H9 (cell line): ENCODE results near the gene POMT2. TPM values are rescaled to one million over a fixed set of nuclear protein-coding genes. Genes with fewer than 3 reads are reported as not detected.

Source experiments
- DNase-seq: peaks from one replicate; pipeline ENCODE4 v3.0.0-alpha.2; 2017
- H2AFZ ChIP-seq: one replicate; pipeline ENCODE4 v1.6.1; 2013; ENCODE audit warnings: mild to moderate bottlenecking, low read length, control low read depth, moderate library complexity
- H2AK5ac ChIP-seq: 2 replicates; pipeline ENCODE4 v1.6.1; 2013; ENCODE audit warnings: low read length, control low read depth, mixed read lengths; ENCODE audit not compliant: insufficient read length
- H2BK120ac ChIP-seq: one replicate; pipeline ENCODE4 v1.6.1; 2013; ENCODE audit warnings: low read depth, mild to moderate bottlenecking, low read length, control low read depth, inconsistent platforms; ENCODE audit not compliant: poor library complexity, severe bottlenecking
- H2BK12ac ChIP-seq: 2 replicates; pipeline ENCODE4 v1.6.1; 2013; ENCODE audit warnings: low read length, control low read depth, mixed read lengths, low read depth; ENCODE audit not compliant: insufficient read length
- H2BK15ac ChIP-seq: 2 replicates; pipeline ENCODE4 v1.6.1; 2013; ENCODE audit warnings: low read depth, low read length, control low read depth
- H2BK20ac ChIP-seq: one replicate; pipeline ENCODE4 v1.6.1; 2013; ENCODE audit warnings: low read depth, mild to moderate bottlenecking, low read length, control low read depth, inconsistent platforms; ENCODE audit not compliant: poor library complexity, severe bottlenecking
- H2BK5ac ChIP-seq: 2 replicates; pipeline ENCODE4 v1.6.1; 2013; ENCODE audit warnings: low read length, control low read depth, mixed read lengths; ENCODE audit not compliant: insufficient read length
- H3K14ac ChIP-seq: 2 replicates; pipeline ENCODE4 v1.6.1; 2013; ENCODE audit warnings: low read length, control low read depth; ENCODE audit not compliant: insufficient read depth
- H3K18ac ChIP-seq: 2 replicates; pipeline ENCODE4 v1.6.1; 2013; ENCODE audit warnings: low read depth, mild to moderate bottlenecking, mixed read lengths, low read length, control low read depth; ENCODE audit not compliant: insufficient read length
- H3K23ac ChIP-seq: 2 replicates; pipeline ENCODE4 v1.6.1; 2013; ENCODE audit warnings: low read length, control low read depth, mixed read lengths, low read depth; ENCODE audit not compliant: insufficient read length
- H3K23me2 ChIP-seq: 2 replicates; pipeline ENCODE4 v1.6.1; 2013; ENCODE audit warnings: low read depth, mild to moderate bottlenecking, mixed read lengths, low read length, control low read depth; ENCODE audit not compliant: insufficient read length, poor library complexity, severe bottlenecking
- H3K27ac ChIP-seq: 2 replicates; pipeline ENCODE4 v1.5.1; 2013; ENCODE audit warnings: low read length, control low read depth, mixed read lengths, low read depth; ENCODE audit not compliant: insufficient read length
- H3K27me3 ChIP-seq: 2 replicates; pipeline ENCODE4 v1.6.1; 2013; ENCODE audit warnings: low read length, control low read depth, inconsistent platforms; ENCODE audit not compliant: insufficient read depth
- H3K4ac ChIP-seq: 2 replicates; pipeline ENCODE4 v1.6.1; 2013; ENCODE audit warnings: low read depth, mild to moderate bottlenecking, control low read depth, inconsistent platforms, low read length, moderate library complexity
- H3K4me1 ChIP-seq: 2 replicates; pipeline ENCODE4 v1.6.1; 2013; ENCODE audit warnings: low read length, control low read depth, inconsistent platforms; ENCODE audit not compliant: insufficient read depth
- H3K4me2 ChIP-seq: 2 replicates; pipeline ENCODE4 v1.6.1; 2013; ENCODE audit warnings: low read length, control low read depth, mixed read lengths; ENCODE audit not compliant: insufficient read length, insufficient read depth
- H3K56ac ChIP-seq: 2 replicates; pipeline ENCODE4 v1.6.1; 2013; ENCODE audit warnings: low read depth, mild to moderate bottlenecking, mixed read lengths, low read length, control low read depth; ENCODE audit not compliant: insufficient read length
- H3K79me1 ChIP-seq: 2 replicates; pipeline ENCODE4 v1.6.1; 2013; ENCODE audit warnings: low read depth, mild to moderate bottlenecking, moderate library complexity, low read length, control low read depth, inconsistent platforms; ENCODE audit not compliant: insufficient read depth, poor library complexity, severe bottlenecking
- H3K79me2 ChIP-seq: 2 replicates; pipeline ENCODE4 v1.6.1; 2013; ENCODE audit warnings: low read length, control low read depth, inconsistent platforms; ENCODE audit not compliant: insufficient read depth
- H3K9ac ChIP-seq: 2 replicates; pipeline ENCODE4 v1.6.1; 2013; ENCODE audit warnings: low read length, control low read depth, mixed read lengths; ENCODE audit not compliant: insufficient read length; ENCODE audit errors: extremely low read depth
- H3K9me3 ChIP-seq: one replicate; pipeline ENCODE4 v1.6.1; 2013; ENCODE audit warnings: low read depth, low read length, inconsistent platforms; ENCODE audit not compliant: control insufficient read depth
- H3T11ph ChIP-seq: one replicate; pipeline ENCODE4 v1.6.1; 2013; ENCODE audit warnings: mild to moderate bottlenecking, low read length, control low read depth, inconsistent platforms
- H4K20me1 ChIP-seq: one replicate; pipeline ENCODE4 v1.6.1; 2013; ENCODE audit not compliant: control insufficient read depth, insufficient read length, insufficient read depth
- H4K5ac ChIP-seq: 2 replicates; pipeline ENCODE4 v1.6.1; 2013; ENCODE audit warnings: low read depth, mild to moderate bottlenecking, mixed read lengths, low read length, control low read depth; ENCODE audit not compliant: insufficient read length
- H4K8ac ChIP-seq: replicated peaks from 2 replicates; pipeline ENCODE4 v1.6.1; 2013; ENCODE audit warnings: low read length, control low read depth, mixed read lengths, low read depth; ENCODE audit not compliant: insufficient read length
- H4K91ac ChIP-seq: 2 replicates; pipeline ENCODE4 v1.6.1; 2013; ENCODE audit warnings: low read depth, mild to moderate bottlenecking, moderate library complexity, mixed read lengths, low read length, control low read depth; ENCODE audit not compliant: insufficient read length
- H3K27ac Mint-ChIP-seq, 3 experiments: 2 replicates in 2 of 3; 3 replicates in 1 of 3; pipeline ENCODE4 v1.8.0; 2020 to 2021; ENCODE audit warnings: mixed read lengths in 3 of 3, mild to moderate bottlenecking in 1 of 3, moderate library complexity in 1 of 3
- H3K27me3 Mint-ChIP-seq: 2 replicates; pipeline ENCODE4 v1.8.0; 2021; ENCODE audit warnings: low read depth, mild to moderate bottlenecking, moderate library complexity, mixed read lengths
- H3K36me3 Mint-ChIP-seq, 3 experiments: 2 replicates in 2 of 3; 3 replicates in 1 of 3; pipeline ENCODE4 v1.8.0; 2020 to 2021; ENCODE audit warnings: low read depth in 3 of 3, mixed read lengths in 3 of 3; ENCODE audit not compliant: insufficient read depth in 1 of 3
- H3K4me1 Mint-ChIP-seq, 2 experiments: 2 replicates each; pipeline ENCODE4 v1.8.0; 2020; ENCODE audit warnings: mixed read lengths in 2 of 2
- H3K4me3 Mint-ChIP-seq, 2 experiments: 2 replicates in 1 of 2; 3 replicates in 1 of 2; pipeline ENCODE4 v1.8.0; 2020 to 2021; ENCODE audit warnings: mild to moderate bottlenecking in 2 of 2, mixed read lengths in 2 of 2, moderate library complexity in 1 of 2
- H3K9me3 Mint-ChIP-seq, 2 experiments: 2 replicates in 1 of 2; 3 replicates in 1 of 2; pipeline ENCODE4 v1.8.0; 2020; ENCODE audit warnings: mild to moderate bottlenecking in 2 of 2, mixed read lengths in 2 of 2, moderate library complexity in 1 of 2
- CTCF ChIP-seq: fragments of 200-600 bp; sonication (generic); conservative IDR thresholded peaks from 3 replicates; pipeline ENCODE4 v1.8.0; 2021; ENCODE audit warnings: antibody characterized with exemption, mild to moderate bottlenecking
- WGBS: extraction: QIAGEN DNeasy Blood & Tissue Kit; methylation state at CpG from one replicate; pipeline ENCODE4 v1.1.7; 2013; ENCODE audit warnings: missing lambda C conversion rate, low lambda C conversion rate, mixed read lengths; ENCODE audit not compliant: insufficient read length; ENCODE audit errors: extremely low coverage; 5-methylcytosine and 5-hydroxymethylcytosine counted together
- total RNA-seq: library from RNA; stranded (reverse); gene quantifications from 2 replicates; pipeline ENCODE4 v1.2.1, GENCODE V29; 2021

The POMT2 gene
- total RNA-seq, 1 experiment from 2014 or later, result 25.2 TPM

DNA sequence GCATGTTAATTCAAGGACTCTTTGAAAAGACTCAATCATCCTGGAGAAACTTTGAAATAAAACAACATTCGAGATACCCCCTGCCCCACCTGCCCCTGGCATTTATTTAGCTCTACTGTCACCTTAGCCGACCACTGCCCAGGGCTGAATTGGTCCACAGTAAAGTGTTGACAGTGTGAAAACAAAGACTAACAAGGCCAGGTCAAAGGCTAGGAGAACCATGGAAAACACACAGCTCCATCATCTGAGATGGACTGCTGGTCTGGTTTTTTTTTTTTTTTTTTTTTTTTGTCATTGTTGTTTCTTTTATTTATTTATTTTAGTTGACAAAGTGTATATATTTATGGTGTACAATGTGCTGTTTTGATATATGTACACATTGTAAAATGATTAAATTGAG is 25.8 kb upstream of the POMT2 start:
- H3K14ac ChIP-seq, result no peak overlapping the region
- no peaks in the 10 kb centered on the region for H3K9me3 ChIP-seq
- Mint-ChIP-seq H3K36me3 (peaks cover 7 to 30% (median 19%) of the 10 kb centered on the region in 3 experiments), H3K4me1 (peaks cover 25 to 27% of the 10 kb centered on the region in 2 experiments), H3K9me3 (no peaks in the 10 kb centered on the region), H3K4me3 (no peak overlapping the region), H3K27me3 (no peaks in the 10 kb centered on the region), H3K27ac (no peak overlapping the region)
- no peaks in the 10 kb centered on the region for H3K79me1 ChIP-seq
- no peak overlapping the region for H3K27ac ChIP-seq
- no peak overlapping the region for H4K91ac ChIP-seq
- H3K56ac ChIP-seq, result no peak overlapping the region
- no peak overlapping the region for H4K5ac ChIP-seq
- no peak overlapping the region for H3K23ac ChIP-seq
- no peaks in the 10 kb centered on the region for H4K20me1 ChIP-seq
- H2AK5ac ChIP-seq, result no peak overlapping the region
- no peak overlapping the region for H2BK120ac ChIP-seq
- no peak overlapping the region for H4K8ac ChIP-seq
- H3K18ac ChIP-seq, result no peak overlapping the region
- H3K4me1 ChIP-seq, result peaks cover 9% of the 10 kb centered on the region; the same call in 1 of the 2 replicates
- no peak overlapping the region for H2BK5ac ChIP-seq
- DNase-seq, result no peak
- H3K79me2 ChIP-seq, result no peaks in the 10 kb centered on the region
- H3T11ph ChIP-seq, result no peak overlapping the region
- H3K4me2 ChIP-seq, result no peak overlapping the region
- H2BK12ac ChIP-seq, result no peak overlapping the region
- H3K4ac ChIP-seq, result no peak overlapping the region
- no peak overlapping the region for H2BK20ac ChIP-seq
- no peaks in the 10 kb centered on the region for H3K23me2 ChIP-seq
- H3K9ac ChIP-seq, result no peak overlapping the region
- no CpG with 5 or more reads among the region's 2 CpGs for whole genome bisulfite sequencing
- no peak overlapping the region for H2BK15ac ChIP-seq
- no peaks in the 10 kb centered on the region for H3K27me3 ChIP-seq
- no peak for TF ChIP-seq CTCF
- no peak overlapping the region for H2AFZ ChIP-seq
